IMR-90 (cell line): ENCODE measurements around the gene GBP3. TPM values are rescaled to one million over a fixed set of nuclear protein-coding genes. Genes with fewer than 3 reads are reported as not detected.
A peak's percentile ranks its signal among the peaks of the same experiment; 100 is the strongest.

Experiments
- ATAC-seq: fragments of 200-7000 bp; cut with Tn5 transposase; 2 replicates; pipeline ENCODE4 v1.9.1; 2020; ENCODE audit warnings: low read depth, mild to moderate bottlenecking, moderate library complexity
- BruUV-seq: library from RNA; stranded (reverse); fragments of 400-500 nt; replicated peaks from 2 replicates; lab custom pipeline; 2021; lab: Mats Ljungman, UMichigan
- CTCF ChIA-PET: fragments of 300-600 bp; formaldehyde crosslinking; extraction: SDS; loops from one replicate; lab custom pipeline; 2021; ENCODE audit warnings: antibody characterized with exemption; lab: Yijun Ruan, JAX
- POLR2A ChIA-PET: fragments of 300-600 bp; sonication (Branson Sonifier 250); formaldehyde crosslinking; loops from one replicate; lab custom pipeline; 2022; ENCODE audit warnings: antibody characterized with exemption; ENCODE audit not compliant: unreplicated experiment; lab: Charles Lee
- DNase-seq: peaks from one replicate; pipeline ENCODE4 v3.0.0; 2013
- H2AFZ ChIP-seq: replicated peaks from 2 replicates; pipeline ENCODE3; 2013; ENCODE audit warnings: low read length, mild to moderate bottlenecking; ENCODE audit not compliant: poor library complexity
- H2AK5ac ChIP-seq: 2 replicates; pipeline ENCODE4 v1.6.1; 2013; ENCODE audit warnings: low read depth, low read length, inconsistent platforms
- H2AK9ac ChIP-seq: replicated peaks from 2 replicates; pipeline ENCODE3; 2013; ENCODE audit warnings: mild to moderate bottlenecking, low read depth, low read length, moderate library complexity; ENCODE audit not compliant: poor library complexity
- H2BK120ac ChIP-seq: 2 replicates; pipeline ENCODE4 v1.6.1; 2013; ENCODE audit warnings: low read depth, low read length, inconsistent platforms
- H2BK15ac ChIP-seq: 3 replicates; pipeline ENCODE4 v1.6.1; 2013; ENCODE audit warnings: low read depth, low read length, inconsistent platforms
- H2BK20ac ChIP-seq: 2 replicates; pipeline ENCODE4 v1.6.1; 2013; ENCODE audit warnings: low read depth, mild to moderate bottlenecking, inconsistent platforms, low read length, moderate library complexity
- H2BK5ac ChIP-seq: 2 replicates; pipeline ENCODE4 v1.6.1; 2013; ENCODE audit warnings: mild to moderate bottlenecking, low read depth, low read length, inconsistent platforms; ENCODE audit not compliant: poor library complexity, severe bottlenecking
- H3K14ac ChIP-seq: replicated peaks from 2 replicates; pipeline ENCODE4 v1.6.1; 2013; ENCODE audit warnings: low read depth, low read length, inconsistent platforms
- H3K18ac ChIP-seq: 2 replicates; pipeline ENCODE4 v1.6.1; 2013; ENCODE audit warnings: low read depth, low read length, control low read depth
- H3K23ac ChIP-seq: 2 replicates; pipeline ENCODE4 v1.6.1; 2013; ENCODE audit warnings: low read depth, low read length, inconsistent platforms
- H3K27ac ChIP-seq: 2 replicates; pipeline ENCODE4 v1.5.1; 2013; ENCODE audit warnings: mild to moderate bottlenecking, control low read depth, low read length; ENCODE audit not compliant: insufficient read depth
- H3K27me3 ChIP-seq: 2 replicates; pipeline ENCODE4 v1.6.1; 2013; ENCODE audit warnings: low read length; ENCODE audit not compliant: control insufficient read depth, insufficient read depth
- H3K36me3 ChIP-seq: 2 replicates; pipeline ENCODE4 v1.6.1; 2013; ENCODE audit warnings: low read length, mixed read lengths; ENCODE audit not compliant: control insufficient read depth, insufficient read depth
- H3K4ac ChIP-seq: 2 replicates; pipeline ENCODE4 v1.6.1; 2013; ENCODE audit warnings: low read depth, low read length, inconsistent platforms
- H3K4me1 ChIP-seq: 2 replicates; pipeline ENCODE4 v1.6.1; 2013; ENCODE audit warnings: low read length, mixed read lengths; ENCODE audit not compliant: control insufficient read depth, insufficient read depth
- H3K4me2 ChIP-seq: 2 replicates; pipeline ENCODE4 v1.6.1; 2013; ENCODE audit warnings: low read depth, mild to moderate bottlenecking, control low read depth, low read length, moderate library complexity
- H3K4me3 ChIP-seq: 2 replicates; pipeline ENCODE4 v1.5.1; 2013; ENCODE audit warnings: low read depth, mild to moderate bottlenecking, control low read depth, low read length, moderate library complexity; ENCODE audit not compliant: insufficient read depth
- H3K56ac ChIP-seq: 2 replicates; pipeline ENCODE4 v1.6.1; 2013; ENCODE audit warnings: low read length, inconsistent platforms; ENCODE audit not compliant: insufficient read depth; ENCODE audit errors: extremely low read depth
- H3K79me1 ChIP-seq, 2 experiments: 2 replicates each; pipeline ENCODE4 v1.6.1; 2013; ENCODE audit warnings: low read length in 2 of 2, inconsistent platforms in 1 of 2, low read depth in 1 of 2
- H3K9ac ChIP-seq: 2 replicates; pipeline ENCODE4 v1.6.1; 2013; ENCODE audit warnings: low read depth, low read length, control low read depth
- H3K9me1 ChIP-seq: 2 replicates; pipeline ENCODE4 v1.6.1; 2013; ENCODE audit warnings: low read length, inconsistent platforms; ENCODE audit not compliant: insufficient read depth
- H3K9me3 ChIP-seq: 2 replicates; pipeline ENCODE4 v1.6.1; 2013; ENCODE audit warnings: low read length; ENCODE audit not compliant: control insufficient read depth, insufficient read depth
- H4K20me1 ChIP-seq: 2 replicates; pipeline ENCODE4 v1.6.1; 2013; ENCODE audit warnings: low read length, inconsistent platforms; ENCODE audit not compliant: insufficient read depth
- H4K5ac ChIP-seq: 2 replicates; pipeline ENCODE4 v1.6.1; 2013; ENCODE audit warnings: mild to moderate bottlenecking, low read depth, low read length, control low read depth
- H4K8ac ChIP-seq, 2 experiments: 2 replicates each; pipeline ENCODE4 v1.6.1; 2013; ENCODE audit warnings: low read depth in 2 of 2, low read length in 2 of 2, control low read depth in 1 of 2, inconsistent platforms in 1 of 2
- H4K91ac ChIP-seq: 2 replicates; pipeline ENCODE4 v1.6.1; 2013; ENCODE audit warnings: low read depth, low read length, inconsistent platforms; ENCODE audit not compliant: insufficient read depth
- BHLHE40 ChIP-seq: fragments of 150-350 bp; IDR thresholded peaks from 2 replicates; pipeline ENCODE4 v1.6.1; 2016; ENCODE audit warnings: mild to moderate bottlenecking, low read depth, low read length
- CHD1 ChIP-seq: IDR thresholded peaks from 2 replicates; pipeline ENCODE4 v1.6.1; 2012; ENCODE audit warnings: low read depth, low read length, improper control_type of control experiment
- ELK1 ChIP-seq: fragments of 150-350 bp; IDR thresholded peaks from 2 replicates; pipeline ENCODE4 v1.6.1; 2016; ENCODE audit warnings: low read depth, mild to moderate bottlenecking, low read length, moderate library complexity, borderline replicate concordance
- FOS ChIP-seq: fragments of 150-350 bp; IDR thresholded peaks from 2 replicates; pipeline ENCODE4 v1.6.1; 2016; ENCODE audit warnings: low read depth, low read length
- MXI1 ChIP-seq: IDR thresholded peaks from 2 replicates; pipeline ENCODE4 v1.6.1; 2012; ENCODE audit warnings: low read depth, mild to moderate bottlenecking, low read length, moderate library complexity, borderline replicate concordance
- POLR2A ChIP-seq: IDR thresholded peaks from 2 replicates; pipeline ENCODE4 v1.6.1; 2012; ENCODE audit warnings: mild to moderate bottlenecking, low read depth, low read length
- RAD21 ChIP-seq: IDR thresholded peaks from 2 replicates; pipeline ENCODE4 v1.6.1; 2012; ENCODE audit warnings: low read length, improper control_type of control experiment
- RCOR1 ChIP-seq: IDR thresholded peaks from 2 replicates; pipeline ENCODE4 v1.6.1; 2012; ENCODE audit warnings: mild to moderate bottlenecking, low read length, improper control_type of control experiment; ENCODE audit not compliant: insufficient replicate concordance
- dilution Hi-C: fragments of 300-500 bp; cut with HindIII; formaldehyde crosslinking; loops from one replicate; pipeline ENCODE4 v1.14.3; 2018; ENCODE audit warnings: low sequenced_read_pairs; ENCODE audit not compliant: unreplicated experiment
- in situ Hi-C: fragments of 300-500 bp; cut with MboI; formaldehyde crosslinking; loops from 3 replicates; pipeline ENCODE4 v1.14.3; 2019; ENCODE audit warnings: low sequenced_read_pairs, inconsistent platforms, mixed read lengths
- intact Hi-C: fragments of 100-400 bp; cut with micrococcal nuclease; formaldehyde crosslinking; loops from 2 replicates; pipeline ENCODE4 v1.10.0; 2022
- polyA plus RNA-seq, 3 experiments: library from polyadenylated mRNA; depleted of rRNA; stranded (reverse); fragments of >200 nt; gene quantifications; 2 replicates each; pipeline ENCODE4 v1.2.3, GENCODE V29; 2012; ENCODE audit warnings: low replicate concordance in 1 of 3
- total RNA-seq: library from RNA; depleted of rRNA; stranded (reverse); fragments of >200 nt; gene quantifications from 2 replicates; pipeline ENCODE4 v1.2.3, GENCODE V29; 2012

Gene GBP3
- total and polyA plus RNA-seq, 2 of the 4 experiments (the other 2 are of a cell fraction): 21.9 to 50.0 TPM

- no peak overlapping the region for H2AK5ac ChIP-seq
- H3K9me3 ChIP-seq: no peaks in the 10 kb centered on the region
- no peak overlapping the region for H2BK15ac ChIP-seq
- H3K9ac ChIP-seq: no peak overlapping the region
- H4K91ac ChIP-seq: no peak overlapping the region
- no peak overlapping the region for H2BK5ac ChIP-seq
- H3K18ac ChIP-seq: no peak overlapping the region
- H2BK120ac ChIP-seq: no peak overlapping the region
- 0 out of 2 replicates have a peak, but pooled peaks cover 1% of the 10 kb centered on the region for H3K27me3 ChIP-seq
- H3K56ac ChIP-seq: no peak overlapping the region
- no peak overlapping the region for H3K27ac ChIP-seq
- intact Hi-C loops (no loop called here), in situ Hi-C loops (no loop called here), dilution Hi-C loops (no loop called here)
- ChIA-PET POLR2A (no interaction called here), CTCF (interaction anchor here (3.2 kb wide), 1 partner anchor 17 kb away, joined by 11 read pairs; no protein-coding TSS in a partner anchor)
- no peaks in the 10 kb centered on the region for H3K9me1 ChIP-seq
- no peak overlapping the region for H4K5ac ChIP-seq
- ATAC-seq (no peak), DNase-seq (peak; percentile 73)
- H3K4ac ChIP-seq: no peak overlapping the region
- H2AFZ ChIP-seq: no peak overlapping the region
- H4K8ac ChIP-seq: no peak overlapping the region
- H3K14ac ChIP-seq: no peak overlapping the region
- peaks cover 2% of the 10 kb centered on the region for H3K4me1 ChIP-seq
- H4K20me1 ChIP-seq: no peaks in the 10 kb centered on the region
- H2AK9ac ChIP-seq: no peak overlapping the region
- H2BK20ac ChIP-seq: no peak overlapping the region
- no peak overlapping the region for H3K4me2 ChIP-seq
- no peaks in the 10 kb centered on the region for H3K36me3 ChIP-seq
- no TSS peak for BruUV-seq
- peaks cover 0 to 8% of the 10 kb centered on the region in 2 experiments; a peak in 1 of 4 replicates for H3K79me1 ChIP-seq
- TF ChIP-seq FOS (no peak), BHLHE40 (no peak), ELK1 (no peak), RAD21 (no peak), CHD1 (no peak), RCOR1 (no peak), POLR2A (no peak), MXI1 (no peak)
- no peak overlapping the region for H3K23ac ChIP-seq
- no peak overlapping the region for H3K4me3 ChIP-seq
Observed at GRCh38 chr1:89068291-89068690, 45.6 kb upstream of the GBP3 start.
